Measurements from ENCODE around the gene FBXL17.

The FBXL17 gene

GRCh38 chr5:107874795-107875194 is 507.1 kb downstream of the FBXL17 start:
- in situ Hi-C loops (cut with HindIII; ENCODE audit: low sequenced_read_pairs), result no loop called here

- in situ Hi-C loops (cut with HindIII; ENCODE audit: low sequenced_read_pairs), result no loop called here
These were observed 508.0 kb downstream of the FBXL17 start for GRCh38 chr5:107873877-107874276.

- in situ Hi-C loops (cut with HindIII; ENCODE audit: low sequenced_read_pairs), result no loop called here
These were observed 510.9 kb downstream of the FBXL17 start for GRCh38 chr5:107871023-107871422.

GRCh38 chr5:107869438-107870115 is 512.3 kb downstream of the FBXL17 start:
- in situ Hi-C loops (cut with HindIII; ENCODE audit: low sequenced_read_pairs), result no loop called here

GRCh38 chr5:107868650-107869409 is 513.1 kb downstream of the FBXL17 start:
- in situ Hi-C loops (cut with HindIII; ENCODE audit: low sequenced_read_pairs), result no loop called here

- in situ Hi-C loops (cut with HindIII; ENCODE audit: low sequenced_read_pairs), result no loop called here
These were observed 514.6 kb downstream of the FBXL17 start for GRCh38 chr5:107867266-107867665.

- in situ Hi-C loops (cut with HindIII; ENCODE audit: low sequenced_read_pairs), result no loop called here
These were observed 517.1 kb downstream of the FBXL17 start for GRCh38 chr5:107864793-107865192.

GRCh38 chr5:107863125-107863524 is 518.8 kb downstream of the FBXL17 start:
- in situ Hi-C loops (cut with HindIII; ENCODE audit: low sequenced_read_pairs), result no loop called here

- in situ Hi-C loops (cut with HindIII; ENCODE audit: low sequenced_read_pairs), result no loop called here
These were observed 520.3 kb downstream of the FBXL17 start for GRCh38 chr5:107861565-107861964.

GRCh38 chr5:107860044-107860443 is 521.9 kb downstream of the FBXL17 start:
- in situ Hi-C loops (cut with HindIII; ENCODE audit: low sequenced_read_pairs), result no loop called here

- in situ Hi-C loops (cut with HindIII; ENCODE audit: low sequenced_read_pairs), result no loop called here
These were observed 523.1 kb downstream of the FBXL17 start for GRCh38 chr5:107858788-107859187.

GRCh38 chr5:107858324-107858723 is 523.6 kb downstream of the FBXL17 start:
- in situ Hi-C loops (cut with HindIII; ENCODE audit: low sequenced_read_pairs), result no loop called here

- in situ Hi-C loops (cut with HindIII; ENCODE audit: low sequenced_read_pairs), result no loop called here
These were observed 524.1 kb downstream of the FBXL17 start for GRCh38 chr5:107857785-107858184.

- in situ Hi-C loops (cut with HindIII; ENCODE audit: low sequenced_read_pairs), result no loop called here
These were observed 526.7 kb downstream of the FBXL17 start for GRCh38 chr5:107855171-107855570.

- in situ Hi-C loops (cut with HindIII; ENCODE audit: low sequenced_read_pairs), result no loop called here
These were observed 528.2 kb downstream of the FBXL17 start for GRCh38 chr5:107853696-107854095.

- in situ Hi-C loops (cut with HindIII; ENCODE audit: low sequenced_read_pairs), result no loop called here
These were observed 528.9 kb downstream of the FBXL17 start for GRCh38 chr5:107853031-107853430.

- in situ Hi-C loops (cut with HindIII; ENCODE audit: low sequenced_read_pairs), result no loop called here
These were observed 532.8 kb downstream of the FBXL17 start for GRCh38 chr5:107849118-107849517.

GRCh38 chr5:107840592-107840991 is 541.3 kb downstream of the FBXL17 start:
- in situ Hi-C loops (cut with HindIII; ENCODE audit: low sequenced_read_pairs), result no loop called here

- in situ Hi-C loops (cut with HindIII; ENCODE audit: low sequenced_read_pairs), result no loop called here
These were observed 541.7 kb downstream of the FBXL17 start for GRCh38 chr5:107840161-107840560.

- in situ Hi-C loops (cut with HindIII; ENCODE audit: low sequenced_read_pairs), result no loop called here
These were observed 546.8 kb downstream of the FBXL17 start for GRCh38 chr5:107835096-107835495.

- in situ Hi-C loops (cut with HindIII; ENCODE audit: low sequenced_read_pairs), result no loop called here
These were observed 549.2 kb downstream of the FBXL17 start for GRCh38 chr5:107832746-107833145.

GRCh38 chr5:107831612-107832395 is 550.1 kb downstream of the FBXL17 start:
- in situ Hi-C loops (cut with HindIII; ENCODE audit: low sequenced_read_pairs), result no loop called here

Data from DLD1 (cell line).